Measurements from ENCODE around the gene DENND1B. TPM values are rescaled to one million over a fixed set of nuclear protein-coding genes. Genes with fewer than 3 reads are reported as not detected.

The DENND1B gene
- polyA plus RNA-seq, 1 donor (not counting 4 experiments of a cell fraction or from before 2014, with no cell fraction given), result 7.6 TPM

- dilution Hi-C loops (cut with MboI; ENCODE audit: extremely low pct_ligation_motif_present, low sequenced_read_pairs), result no loop called here
- no peak for TF ChIP-seq EZH2 (IDR thresholded peaks at IDR 0.05; ENCODE audit: low read length)
- TF ChIP-seq, protein P1, sequence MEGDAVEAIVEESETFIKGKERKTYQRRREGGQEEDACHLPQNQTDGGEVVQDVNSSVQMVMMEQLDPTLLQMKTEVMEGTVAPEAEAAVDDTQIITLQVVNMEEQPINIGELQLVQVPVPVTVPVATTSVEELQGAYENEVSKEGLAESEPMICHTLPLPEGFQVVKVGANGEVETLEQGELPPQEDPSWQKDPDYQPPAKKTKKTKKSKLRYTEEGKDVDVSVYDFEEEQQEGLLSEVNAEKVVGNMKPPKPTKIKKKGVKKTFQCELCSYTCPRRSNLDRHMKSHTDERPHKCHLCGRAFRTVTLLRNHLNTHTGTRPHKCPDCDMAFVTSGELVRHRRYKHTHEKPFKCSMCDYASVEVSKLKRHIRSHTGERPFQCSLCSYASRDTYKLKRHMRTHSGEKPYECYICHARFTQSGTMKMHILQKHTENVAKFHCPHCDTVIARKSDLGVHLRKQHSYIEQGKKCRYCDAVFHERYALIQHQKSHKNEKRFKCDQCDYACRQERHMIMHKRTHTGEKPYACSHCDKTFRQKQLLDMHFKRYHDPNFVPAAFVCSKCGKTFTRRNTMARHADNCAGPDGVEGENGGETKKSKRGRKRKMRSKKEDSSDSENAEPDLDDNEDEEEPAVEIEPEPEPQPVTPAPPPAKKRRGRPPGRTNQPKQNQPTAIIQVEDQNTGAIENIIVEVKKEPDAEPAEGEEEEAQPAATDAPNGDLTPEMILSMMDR (optimal IDR thresholded peaks at IDR 0.05 in 1 of 3, IDR thresholded peaks at IDR 0.05 in 1 of 3, conservative IDR thresholded peaks at IDR 0.05 in 1 of 3; ENCODE audit: extremely low read depth in 1 of 3, insufficient read depth in 2 of 3, low read length in 3 of 3), result no peak
Observed at GRCh38 chr1:197622371-197622770, 152.9 kb downstream of the DENND1B start.

GRCh38 chr1:197621761-197622160, 153.5 kb downstream of the DENND1B start:
- no peaks in the 10 kb centered on the region for H3K9me3 ChIP-seq (ENCODE audit: control insufficient read depth, low read depth, low read length)
- FAIRE-seq (no peak), DNase-seq (ENCODE audit: low read depth, low spot score) (no peak)
- H3K9me1 ChIP-seq (ENCODE audit: control insufficient read depth, extremely low read depth, insufficient read depth, low read length), result no peaks in the 10 kb centered on the region
- H3K4me2 ChIP-seq (ENCODE audit: control insufficient read depth, extremely low read depth, insufficient read depth, low read depth, low read length), result no peak overlapping the region
- no peak overlapping the region for H3K4me3 ChIP-seq (ENCODE audit: control insufficient read depth in 2 of 3, extremely low read depth in 1 of 3, insufficient read depth in 2 of 3, low read depth in 1 of 3, low read length in 3 of 3)
- H3K27ac ChIP-seq (ENCODE audit: control insufficient read depth, insufficient read depth, low read length), result no peak overlapping the region
- no peaks in the 10 kb centered on the region for H3K27me3 ChIP-seq (ENCODE audit: control insufficient read depth, extremely low read depth, insufficient read depth, low read length)
- no peaks in the 10 kb centered on the region for H3K4me1 ChIP-seq (ENCODE audit: control insufficient read depth, extremely low read depth, insufficient read depth, low read length)
- dilution Hi-C loops (cut with MboI; ENCODE audit: extremely low pct_ligation_motif_present, low sequenced_read_pairs), result no loop called here
- H4K20me1 ChIP-seq (ENCODE audit: control insufficient read depth, extremely low read depth, insufficient read depth, low read length), result no peaks in the 10 kb centered on the region
- H3K9ac ChIP-seq (ENCODE audit: control insufficient read depth, extremely low read depth, insufficient read depth, low read length), result no peak overlapping the region
- no peaks in the 10 kb centered on the region for H3K79me2 ChIP-seq (ENCODE audit: control insufficient read depth, insufficient read depth, low read length)
- no peak overlapping the region for H2AFZ ChIP-seq (ENCODE audit: control insufficient read depth, low read length)
- peaks cover 0 to 2% of the 10 kb centered on the region in 2 experiments for H3K36me3 ChIP-seq (ENCODE audit: control insufficient read depth in 2 of 2, extremely low read depth in 1 of 2, insufficient read depth in 2 of 2, low read length in 2 of 2)
- TF ChIP-seq, protein P1 (optimal IDR thresholded peaks at IDR 0.05 in 1 of 3, IDR thresholded peaks at IDR 0.05 in 1 of 3, conservative IDR thresholded peaks at IDR 0.05 in 1 of 3; ENCODE audit: extremely low read depth in 1 of 3, insufficient read depth in 2 of 3, low read length in 3 of 3), result no peak
- no peak for TF ChIP-seq EZH2 (IDR thresholded peaks at IDR 0.05; ENCODE audit: low read length)

More at GRCh38 chr1:197622371-197622770, 152.9 kb downstream of the DENND1B start:
- DNase-seq (ENCODE audit: low read depth, low spot score) (no peak), FAIRE-seq (no peak)
- H3K4me2 ChIP-seq (ENCODE audit: control insufficient read depth, extremely low read depth, insufficient read depth, low read depth, low read length), result no peak overlapping the region
- no peaks in the 10 kb centered on the region for H3K9me1 ChIP-seq (ENCODE audit: control insufficient read depth, extremely low read depth, insufficient read depth, low read length)
- H4K20me1 ChIP-seq (ENCODE audit: control insufficient read depth, extremely low read depth, insufficient read depth, low read length), result no peaks in the 10 kb centered on the region
- H3K4me1 ChIP-seq (ENCODE audit: control insufficient read depth, extremely low read depth, insufficient read depth, low read length), result no peaks in the 10 kb centered on the region
- no peaks in the 10 kb centered on the region for H3K27me3 ChIP-seq (ENCODE audit: control insufficient read depth, extremely low read depth, insufficient read depth, low read length)
- no peaks in the 10 kb centered on the region for H3K9me3 ChIP-seq (ENCODE audit: control insufficient read depth, low read depth, low read length)
- no peaks in the 10 kb centered on the region for H3K79me2 ChIP-seq (ENCODE audit: control insufficient read depth, insufficient read depth, low read length)
- H3K36me3 ChIP-seq (ENCODE audit: control insufficient read depth in 2 of 2, extremely low read depth in 1 of 2, insufficient read depth in 2 of 2, low read length in 2 of 2), result no peaks in the 10 kb centered on the region
- H2AFZ ChIP-seq (ENCODE audit: control insufficient read depth, low read length), result no peak overlapping the region
- no peak overlapping the region for H3K9ac ChIP-seq (ENCODE audit: control insufficient read depth, extremely low read depth, insufficient read depth, low read length)
- H3K27ac ChIP-seq (ENCODE audit: control insufficient read depth, insufficient read depth, low read length), result no peak overlapping the region
- no peak overlapping the region for H3K4me3 ChIP-seq (ENCODE audit: control insufficient read depth in 2 of 3, extremely low read depth in 1 of 3, insufficient read depth in 2 of 3, low read depth in 1 of 3, low read length in 3 of 3)
